GM10847 (cell line): Measurements from ENCODE around the gene NPFFR1.

Experiments used
- POLR2A ChIP-seq: IDR thresholded peaks from 2 replicates; pipeline ENCODE4 v1.6.1; 2011; ENCODE audit not compliant: insufficient read length; ENCODE audit errors: extremely low read depth

The NPFFR1 gene

GRCh38 chr10:70281609-70282008, 2.2 kb downstream of the NPFFR1 start:
- no peak for TF ChIP-seq POLR2A

GRCh38 chr10:70280099-70280498, 3.7 kb downstream of the NPFFR1 start:
- TF ChIP-seq POLR2A, result no peak

GRCh38 chr10:70277396-70278030, 6.3 kb downstream of the NPFFR1 start:
- TF ChIP-seq POLR2A, result no peak

DNA sequence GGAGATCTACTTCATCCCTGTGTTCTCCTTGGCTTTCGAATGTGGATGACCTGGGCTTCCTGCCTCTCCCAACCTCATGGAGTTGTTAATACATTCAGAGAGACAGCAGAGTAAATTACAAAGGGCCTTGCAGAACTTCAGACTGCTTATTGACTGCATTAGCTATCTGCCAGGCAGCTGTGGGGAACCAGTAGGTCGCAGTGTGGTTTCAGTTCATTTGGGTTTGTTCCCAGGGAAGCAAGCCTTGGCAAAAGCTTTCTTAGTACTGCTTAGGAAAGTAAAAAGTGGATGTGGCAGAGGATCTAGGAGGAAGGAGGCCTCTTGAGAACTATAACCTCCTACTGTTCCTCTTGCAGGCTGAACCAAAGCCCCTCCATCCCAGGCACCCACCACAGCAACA, 9.2 kb downstream of the NPFFR1 start:
- TF ChIP-seq POLR2A, result no peak

DNA sequence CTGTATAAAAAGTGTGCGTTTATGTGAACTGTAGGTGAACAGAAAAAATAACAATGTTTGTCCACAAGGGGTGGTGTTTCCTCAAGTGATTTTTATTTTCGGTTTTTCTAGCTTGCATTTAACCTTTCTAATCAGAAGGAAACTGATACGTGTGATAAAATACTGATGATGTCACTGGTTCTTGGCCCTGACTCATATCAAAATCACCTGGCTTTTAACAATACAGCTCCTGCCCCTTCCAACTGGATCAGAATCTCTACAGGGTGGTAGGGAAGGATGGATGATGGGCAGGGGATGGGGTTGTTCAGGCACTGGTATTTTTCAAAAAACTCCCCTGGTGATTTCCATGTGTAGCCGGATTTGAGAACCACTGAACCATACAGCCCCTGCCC, 10.9 kb downstream of the NPFFR1 start:
- TF ChIP-seq POLR2A, result no peak

DNA sequence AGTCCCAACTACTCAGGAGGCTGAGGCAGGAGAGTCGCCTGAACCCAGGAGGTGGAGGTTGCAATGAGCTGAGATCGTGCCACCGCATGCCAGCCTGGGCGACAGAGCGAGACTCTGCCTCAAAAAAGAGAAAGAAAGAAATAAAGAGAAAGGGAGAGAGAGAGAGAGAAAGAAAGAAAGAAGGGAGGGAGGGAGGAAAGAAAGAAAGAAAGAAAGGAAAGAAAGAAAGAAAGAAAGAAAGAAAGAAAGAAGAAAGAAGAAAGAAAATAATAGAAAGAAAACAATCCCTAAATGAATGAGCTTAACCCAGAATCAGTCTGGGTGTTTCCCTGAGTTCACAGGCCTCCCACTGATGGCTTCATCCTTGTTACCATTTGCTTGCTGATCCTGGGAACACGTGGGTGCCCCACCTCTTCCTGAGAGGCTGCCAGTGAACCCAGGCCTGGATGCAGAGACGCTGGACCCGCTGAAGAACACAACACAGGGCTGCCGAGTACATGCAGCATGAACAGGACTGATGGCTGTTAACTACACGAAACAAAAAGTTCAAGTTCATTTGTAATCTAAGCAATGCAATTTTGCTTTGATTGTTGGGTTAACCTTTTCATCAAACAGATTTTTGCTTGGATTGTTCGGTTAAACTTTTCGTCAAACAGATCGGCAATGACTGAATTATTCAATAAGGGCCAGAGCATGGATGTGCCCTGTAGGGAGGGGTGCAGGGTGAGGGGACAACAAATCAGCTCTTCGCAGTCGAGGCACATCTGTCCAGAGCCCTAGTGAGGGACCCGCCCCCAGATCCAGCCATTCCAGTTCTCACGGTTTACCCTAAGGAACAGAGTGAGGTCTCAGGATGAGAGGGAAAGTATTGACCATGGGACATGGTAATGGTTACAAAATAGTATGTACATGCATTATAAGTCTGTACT, 11.5 kb downstream of the NPFFR1 start:
- no peak for TF ChIP-seq POLR2A

DNA sequence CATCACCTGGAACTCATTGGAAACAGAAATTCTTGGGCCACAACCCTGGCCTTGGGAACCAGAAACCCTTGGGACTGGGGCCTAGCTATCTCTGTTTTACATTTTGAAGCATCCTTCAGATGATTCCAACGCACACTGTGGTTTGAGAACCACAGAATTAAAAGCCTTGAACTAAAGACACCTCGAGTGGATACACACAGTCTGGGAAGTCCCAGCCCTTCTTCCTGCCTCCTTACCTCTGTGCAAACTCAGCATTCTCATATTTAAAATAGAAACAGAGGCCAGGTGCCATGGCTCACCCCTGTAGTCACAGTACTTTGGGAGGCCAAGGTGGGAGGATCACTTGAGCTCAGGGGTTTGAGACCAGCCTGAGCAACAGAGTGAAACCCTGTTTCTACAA, 12.9 kb downstream of the NPFFR1 start:
- TF ChIP-seq POLR2A, result no peak

DNA sequence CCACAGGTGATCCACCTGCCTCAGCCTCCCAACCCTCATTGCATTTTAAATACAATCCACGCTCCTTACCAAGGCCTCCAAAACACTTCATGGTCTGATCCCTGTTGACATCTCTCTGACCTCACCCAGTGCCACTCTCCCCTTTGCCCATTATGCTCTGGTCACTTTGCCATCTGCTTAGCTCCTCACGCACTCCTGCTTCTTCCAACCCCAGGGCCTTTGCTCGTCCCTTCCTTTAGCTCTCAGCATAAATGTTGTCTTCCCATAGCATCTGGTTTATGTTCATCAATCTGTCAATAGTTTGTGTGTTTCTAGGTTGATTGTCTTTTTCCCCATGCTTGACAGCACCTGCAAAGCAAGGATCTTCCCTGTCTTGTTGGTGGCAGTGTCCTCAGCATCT, 14.1 kb downstream of the NPFFR1 start:
- no peak for TF ChIP-seq POLR2A

GRCh38 chr10:70268376-70268775, 15.4 kb downstream of the NPFFR1 start:
- no peak for TF ChIP-seq POLR2A

- TF ChIP-seq POLR2A, result no peak
These were observed 16.5 kb downstream of the NPFFR1 start for GRCh38 chr10:70267161-70267933.

DNA sequence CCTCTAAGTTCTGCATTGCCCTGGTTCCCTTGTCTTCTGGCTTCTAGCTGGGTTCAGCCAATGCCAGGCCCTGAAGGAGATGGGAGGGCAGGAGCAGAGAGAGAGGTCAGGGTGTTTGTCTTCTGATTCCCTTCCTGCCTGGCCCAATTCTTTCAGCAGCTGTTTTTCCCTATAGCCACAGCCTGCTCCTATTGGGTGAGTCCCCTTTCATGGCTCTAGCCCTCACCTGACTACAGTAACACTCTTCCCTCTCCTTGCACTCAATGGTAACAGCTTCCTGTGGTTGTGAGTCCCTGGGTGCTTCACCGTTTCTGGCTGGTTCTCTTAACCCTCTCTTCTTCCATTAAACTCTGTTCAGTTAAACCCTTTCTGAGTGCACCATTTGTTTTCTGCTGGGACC, 17.1 kb downstream of the NPFFR1 start:
- TF ChIP-seq POLR2A, result no peak

DNA sequence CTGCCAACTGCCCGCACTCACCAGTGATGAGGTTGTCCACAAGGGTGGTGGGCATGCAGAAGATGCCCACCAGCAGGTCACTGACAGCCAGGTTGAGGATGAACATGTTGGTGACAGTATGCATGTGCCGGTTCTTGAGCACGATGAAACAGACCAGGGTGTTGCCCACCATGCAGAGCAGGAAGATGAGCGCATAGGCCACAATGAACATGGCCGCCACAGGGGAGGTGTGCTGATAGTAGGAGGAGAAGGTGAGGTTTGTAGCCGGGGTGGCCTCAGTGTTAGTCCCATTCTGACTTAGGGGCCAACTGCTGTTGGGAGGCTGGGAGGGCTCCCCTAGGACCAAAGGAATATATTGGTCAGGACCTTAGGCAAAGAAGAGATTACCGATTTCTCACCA, 17.7 kb downstream of the NPFFR1 start:
- no peak for TF ChIP-seq POLR2A

DNA sequence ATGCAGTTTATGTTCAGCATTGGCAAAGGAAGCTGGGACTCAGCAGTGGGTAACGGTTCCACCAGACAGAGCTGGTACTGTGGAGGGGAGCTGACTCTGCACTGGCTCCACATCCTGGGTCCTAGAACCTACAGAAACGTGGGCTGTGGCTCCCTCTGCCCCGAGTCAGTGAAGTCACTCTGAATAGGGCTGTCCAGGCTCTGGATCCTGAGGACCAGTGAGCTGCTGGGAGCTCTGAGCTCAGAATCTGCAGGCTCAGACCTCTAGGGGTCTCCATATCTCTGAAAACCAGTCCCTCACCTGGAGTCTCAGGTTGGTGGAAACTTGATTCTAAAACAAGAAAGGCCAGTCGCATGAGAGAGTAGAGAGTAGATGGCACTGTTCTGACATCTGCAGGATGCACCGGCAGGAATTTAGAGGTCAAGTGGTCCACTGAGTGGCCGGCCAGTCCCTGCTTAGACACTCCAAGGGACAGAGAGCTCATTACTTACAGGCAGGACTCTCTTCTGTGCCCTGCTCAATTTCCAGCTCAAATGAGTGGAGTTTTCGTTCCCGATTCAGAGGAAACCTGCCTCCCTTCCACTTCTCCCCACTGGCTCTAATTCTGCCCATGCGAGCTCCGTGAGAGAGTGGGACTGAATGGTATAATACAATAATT, 18.6 kb downstream of the NPFFR1 start:
- TF ChIP-seq POLR2A, result no peak

DNA sequence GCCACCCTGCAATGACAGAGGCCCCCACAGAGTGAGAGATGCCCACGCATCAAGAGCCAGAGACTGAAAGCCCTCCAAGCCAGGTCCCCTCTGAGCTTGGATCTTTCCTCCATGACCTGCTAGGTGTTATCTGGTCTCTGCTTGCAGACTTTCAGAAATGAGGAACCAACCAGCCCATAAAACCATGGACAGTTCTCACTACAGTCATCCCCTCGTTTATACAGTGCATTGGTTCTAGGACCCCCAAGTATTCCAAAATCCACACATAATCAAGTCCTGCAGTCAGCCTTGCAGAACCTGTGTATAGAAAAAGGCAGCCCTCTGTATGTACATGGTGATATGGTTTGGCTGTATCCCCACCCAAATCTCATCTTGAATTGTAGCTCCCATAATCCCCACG, 23.1 kb downstream of the NPFFR1 start:
- TF ChIP-seq POLR2A, result no peak

GRCh38 chr10:70260259-70260658, 23.5 kb downstream of the NPFFR1 start:
- TF ChIP-seq POLR2A, result no peak
